ENCODE data around the gene ZNF555. TPM values are rescaled to one million over a fixed set of nuclear protein-coding genes. Genes with fewer than 3 reads are reported as not detected.
A peak's percentile ranks its signal among the peaks of the same experiment; 100 is the strongest.

Gene ZNF555
- total and polyA plus RNA-seq, 2 of the 13 experiments (the other 11 are each of a cell fraction or from before 2014, with no cell fraction given), result 5.0 to 8.0 TPM

DNA sequence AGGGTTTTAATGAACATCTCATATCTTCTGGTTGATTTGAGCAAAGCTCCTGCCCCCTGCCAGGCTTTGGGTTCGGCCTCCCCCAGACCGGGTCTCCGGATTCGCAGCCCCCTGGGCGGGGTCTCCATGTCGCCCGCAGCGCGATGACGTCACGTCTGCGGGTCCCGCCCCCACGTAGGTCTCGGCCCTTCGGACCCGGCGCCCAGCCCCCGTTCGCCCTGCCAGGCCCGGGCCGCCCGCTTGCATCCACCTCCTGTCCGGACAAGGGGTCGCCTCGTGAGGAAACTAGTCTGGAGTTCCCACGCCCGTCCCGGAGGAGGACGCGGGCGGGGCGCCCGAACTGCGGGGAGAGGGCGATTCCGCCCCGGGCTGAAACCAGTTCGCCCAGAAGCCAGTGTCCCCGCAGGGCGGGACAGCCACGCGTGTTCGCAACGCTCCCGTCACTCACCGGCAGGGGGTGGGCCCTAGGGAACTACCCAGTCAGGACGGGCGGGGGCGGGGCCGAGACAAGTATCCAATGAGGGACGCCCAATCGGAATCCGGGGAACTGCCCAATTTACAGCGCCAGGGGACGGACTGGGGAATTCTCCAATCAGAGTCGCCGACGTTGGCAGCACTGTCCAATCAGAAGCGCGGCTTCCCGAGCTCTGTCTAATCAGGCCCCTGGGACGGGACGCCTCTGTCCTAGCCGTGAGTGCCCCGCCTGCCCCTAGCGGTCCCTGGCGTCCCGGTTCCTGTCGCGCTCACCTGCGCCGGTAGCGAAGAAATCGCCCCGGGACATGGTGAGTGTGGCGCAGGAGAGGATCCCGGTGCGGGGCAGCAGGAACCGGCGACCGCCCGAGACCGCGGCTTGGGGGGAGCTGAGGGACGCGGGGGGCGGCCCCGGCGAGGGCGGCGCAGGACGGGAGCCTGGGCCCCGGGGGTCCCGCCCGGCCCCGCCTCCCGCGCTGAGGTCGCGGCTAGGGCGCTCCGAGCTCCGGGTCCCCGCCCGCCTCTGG lies at the start of gene ZNF555 (continued):
- no peak for TF ChIP-seq FOXA3 (CRISPR knock-in tag; IDR thresholded peaks at IDR 0.05)
- TF ChIP-seq ZNF713 (CRISPR knock-in tag; IDR thresholded peaks at IDR 0.05), result no peak
- peak; percentile 95 for TF ChIP-seq HDAC2 (CRISPR knock-in tag; IDR thresholded peaks at IDR 0.05)
- no peak for TF ChIP-seq SUZ12 (IDR thresholded peaks at IDR 0.05; ENCODE audit: low read depth, low read length)
- peak; percentile 92; the same call in 1 of the 2 replicates for TF ChIP-seq NCOA1 (CRISPR knock-in tag; IDR thresholded peaks at IDR 0.05)
- no peak for TF ChIP-seq ZFP41 (CRISPR knock-in tag; IDR thresholded peaks at IDR 0.05; ENCODE audit: borderline replicate concordance)
- TF ChIP-seq PRMT3 (CRISPR knock-in tag; IDR thresholded peaks at IDR 0.05; ENCODE audit: borderline replicate concordance, low read depth), result no peak
- TF ChIP-seq, protein P1, sequence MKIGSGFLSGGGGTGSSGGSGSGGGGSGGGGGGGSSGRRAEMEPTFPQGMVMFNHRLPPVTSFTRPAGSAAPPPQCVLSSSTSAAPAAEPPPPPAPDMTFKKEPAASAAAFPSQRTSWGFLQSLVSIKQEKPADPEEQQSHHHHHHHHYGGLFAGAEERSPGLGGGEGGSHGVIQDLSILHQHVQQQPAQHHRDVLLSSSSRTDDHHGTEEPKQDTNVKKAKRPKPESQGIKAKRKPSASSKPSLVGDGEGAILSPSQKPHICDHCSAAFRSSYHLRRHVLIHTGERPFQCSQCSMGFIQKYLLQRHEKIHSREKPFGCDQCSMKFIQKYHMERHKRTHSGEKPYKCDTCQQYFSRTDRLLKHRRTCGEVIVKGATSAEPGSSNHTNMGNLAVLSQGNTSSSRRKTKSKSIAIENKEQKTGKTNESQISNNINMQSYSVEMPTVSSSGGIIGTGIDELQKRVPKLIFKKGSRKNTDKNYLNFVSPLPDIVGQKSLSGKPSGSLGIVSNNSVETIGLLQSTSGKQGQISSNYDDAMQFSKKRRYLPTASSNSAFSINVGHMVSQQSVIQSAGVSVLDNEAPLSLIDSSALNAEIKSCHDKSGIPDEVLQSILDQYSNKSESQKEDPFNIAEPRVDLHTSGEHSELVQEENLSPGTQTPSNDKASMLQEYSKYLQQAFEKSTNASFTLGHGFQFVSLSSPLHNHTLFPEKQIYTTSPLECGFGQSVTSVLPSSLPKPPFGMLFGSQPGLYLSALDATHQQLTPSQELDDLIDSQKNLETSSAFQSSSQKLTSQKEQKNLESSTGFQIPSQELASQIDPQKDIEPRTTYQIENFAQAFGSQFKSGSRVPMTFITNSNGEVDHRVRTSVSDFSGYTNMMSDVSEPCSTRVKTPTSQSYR (CRISPR knock-in tag; IDR thresholded peaks at IDR 0.05; ENCODE audit: borderline replicate concordance), result peak; percentile 23; the same call in 1 of the 2 replicates
- TF ChIP-seq, protein P2, sequence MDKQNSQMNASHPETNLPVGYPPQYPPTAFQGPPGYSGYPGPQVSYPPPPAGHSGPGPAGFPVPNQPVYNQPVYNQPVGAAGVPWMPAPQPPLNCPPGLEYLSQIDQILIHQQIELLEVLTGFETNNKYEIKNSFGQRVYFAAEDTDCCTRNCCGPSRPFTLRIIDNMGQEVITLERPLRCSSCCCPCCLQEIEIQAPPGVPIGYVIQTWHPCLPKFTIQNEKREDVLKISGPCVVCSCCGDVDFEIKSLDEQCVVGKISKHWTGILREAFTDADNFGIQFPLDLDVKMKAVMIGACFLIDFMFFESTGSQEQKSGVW (CRISPR knock-in tag; IDR thresholded peaks at IDR 0.05; ENCODE audit: borderline replicate concordance), result no peak
- peak; percentile 91 for TF ChIP-seq YEATS4 (CRISPR knock-in tag; IDR thresholded peaks at IDR 0.05; ENCODE audit: borderline replicate concordance)
- TF ChIP-seq ZNF207 (IDR thresholded peaks at IDR 0.05; ENCODE audit: borderline replicate concordance), result no peak
- peak; percentile 60 for TF ChIP-seq HNF4A (CRISPR knock-in tag; IDR thresholded peaks at IDR 0.05)
- TF ChIP-seq, protein P3, sequence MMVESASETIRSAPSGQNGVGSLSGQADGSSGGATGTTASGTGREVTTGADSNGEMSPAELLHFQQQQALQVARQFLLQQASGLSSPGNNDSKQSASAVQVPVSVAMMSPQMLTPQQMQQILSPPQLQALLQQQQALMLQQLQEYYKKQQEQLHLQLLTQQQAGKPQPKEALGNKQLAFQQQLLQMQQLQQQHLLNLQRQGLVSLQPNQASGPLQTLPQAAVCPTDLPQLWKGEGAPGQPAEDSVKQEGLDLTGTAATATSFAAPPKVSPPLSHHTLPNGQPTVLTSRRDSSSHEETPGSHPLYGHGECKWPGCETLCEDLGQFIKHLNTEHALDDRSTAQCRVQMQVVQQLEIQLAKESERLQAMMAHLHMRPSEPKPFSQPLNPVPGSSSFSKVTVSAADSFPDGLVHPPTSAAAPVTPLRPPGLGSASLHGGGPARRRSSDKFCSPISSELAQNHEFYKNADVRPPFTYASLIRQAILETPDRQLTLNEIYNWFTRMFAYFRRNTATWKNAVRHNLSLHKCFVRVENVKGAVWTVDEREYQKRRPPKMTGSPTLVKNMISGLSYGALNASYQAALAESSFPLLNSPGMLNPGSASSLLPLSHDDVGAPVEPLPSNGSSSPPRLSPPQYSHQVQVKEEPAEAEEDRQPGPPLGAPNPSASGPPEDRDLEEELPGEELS (CRISPR knock-in tag; IDR thresholded peaks at IDR 0.05), result peak; percentile 53
- no peak for TF ChIP-seq ZBTB42 (CRISPR knock-in tag; IDR thresholded peaks at IDR 0.05)
- no peak for TF ChIP-seq EZH2 (conservative IDR thresholded peaks at IDR 0.05; ENCODE audit: low read depth, low read length)
- TF ChIP-seq KAT8 (CRISPR knock-in tag; IDR thresholded peaks at IDR 0.05), result peak; percentile 83
- no peak for TF ChIP-seq ZFAT (CRISPR knock-in tag; conservative IDR thresholded peaks at IDR 0.05)
- 0 out of 2 replicates have a peak, but pooled peaks have one; percentile 64 for TF ChIP-seq ZSCAN12 (CRISPR knock-in tag; IDR thresholded peaks at IDR 0.05)
- 0 out of 2 replicates have a peak, but pooled peaks have one; percentile 73 for TF ChIP-seq ARID2 (CRISPR knock-in tag; IDR thresholded peaks at IDR 0.05; ENCODE audit: borderline replicate concordance)
- TF ChIP-seq ZNF556 (CRISPR knock-in tag; IDR thresholded peaks at IDR 0.05; ENCODE audit: borderline replicate concordance), result peak; percentile 71; the same call in 1 of the 2 replicates
- TF ChIP-seq ZNF841 (CRISPR knock-in tag; IDR thresholded peaks at IDR 0.05; ENCODE audit: borderline replicate concordance), result peak; percentile 92
- TF ChIP-seq XRCC5 (optimal IDR thresholded peaks at IDR 0.05; ENCODE audit: low read length), result peak; percentile 39
- no peak for TF ChIP-seq MBNL3 (CRISPR knock-in tag; conservative IDR thresholded peaks at IDR 0.05)
- TF ChIP-seq, protein P4, sequence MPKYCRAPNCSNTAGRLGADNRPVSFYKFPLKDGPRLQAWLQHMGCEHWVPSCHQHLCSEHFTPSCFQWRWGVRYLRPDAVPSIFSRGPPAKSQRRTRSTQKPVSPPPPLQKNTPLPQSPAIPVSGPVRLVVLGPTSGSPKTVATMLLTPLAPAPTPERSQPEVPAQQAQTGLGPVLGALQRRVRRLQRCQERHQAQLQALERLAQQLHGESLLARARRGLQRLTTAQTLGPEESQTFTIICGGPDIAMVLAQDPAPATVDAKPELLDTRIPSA (CRISPR knock-in tag; IDR thresholded peaks at IDR 0.05; ENCODE audit: borderline replicate concordance), result no peak
